SK-N-SH (cell line): Measurements from ENCODE around the gene RAMP3. TPM values are rescaled to one million over a fixed set of nuclear protein-coding genes. Genes with fewer than 3 reads are reported as not detected.

Experiments used
- CTCF ChIA-PET: fragments of 300-600, 350-600 bp; formaldehyde crosslinking; extraction: SDS; loops from one replicate; lab custom pipeline; 2021; lab: Yijun Ruan, JAX
- POLR2A ChIA-PET: fragments of 350-600 bp; sonication (Branson Sonifier 250); formaldehyde crosslinking; extraction: SDS; loops from one replicate; lab custom pipeline; 2020; ENCODE audit warnings: antibody characterized with exemption, inconsistent platforms; lab: Yijun Ruan, JAX
- DNase-seq: peaks from one replicate; pipeline ENCODE4 v3.0.0; 2012
- H2AFZ ChIP-seq: fragments of 200-600 bp; sonication (generic); 2 replicates; pipeline ENCODE4 v1.8.1; 2016; ENCODE audit warnings: antibody characterized with exemption, mild to moderate bottlenecking, low read depth
- H3F3A ChIP-seq: fragments of 200-600 bp; sonication (generic); replicated peaks from 2 replicates; pipeline ENCODE3; 2016; ENCODE audit warnings: antibody characterized with exemption, mild to moderate bottlenecking; ENCODE audit not compliant: insufficient read depth
- H3K27ac ChIP-seq, 2 experiments: fragments of 200-500 bp in 1 of 2; fragments of 200-600 bp in 1 of 2; sonication (Bioruptor generic) in 1 of 2; sonication (generic), shearing (Covaris generic) in 1 of 2; 2 replicates each; pipeline versions ENCODE4 v1.5.1 to v1.6.1; 2014 to 2016; ENCODE audit warnings: low read depth in 2 of 2, inconsistent platforms in 1 of 2, low read length in 1 of 2, mild to moderate bottlenecking in 1 of 2, mixed read lengths in 1 of 2
- H3K27me3 ChIP-seq: fragments of 200-600 bp; sonication (generic), shearing (Covaris generic); 2 replicates; pipeline ENCODE4 v1.6.1; 2016; ENCODE audit warnings: mixed run types; ENCODE audit not compliant: insufficient read depth
- H3K36me3 ChIP-seq, 2 experiments: fragments of 200-500 bp in 1 of 2; fragments of 200-600 bp in 1 of 2; sonication (Bioruptor generic) in 1 of 2; sonication (generic) in 1 of 2; replicated peaks in 1 of 2; 2 replicates each; pipeline versions ENCODE3 to v1.5.1; 2014 to 2016; ENCODE audit warnings: low read length in 1 of 2, mild to moderate bottlenecking in 1 of 2; ENCODE audit not compliant: insufficient read depth in 2 of 2, control insufficient read depth in 1 of 2
- H3K4me1 ChIP-seq, 2 experiments: fragments of 200-500 bp in 1 of 2; fragments of 200-600 bp in 1 of 2; sonication (Bioruptor generic) in 1 of 2; sonication (generic), shearing (Covaris generic) in 1 of 2; 2 replicates each; pipeline versions ENCODE4 v1.5.1 to v1.6.1; 2014 to 2016; ENCODE audit warnings: low read depth in 1 of 2, low read length in 1 of 2, mixed run types in 1 of 2; ENCODE audit not compliant: insufficient read depth in 2 of 2, control insufficient read depth in 1 of 2
- H3K4me2 ChIP-seq: fragments of 200-600 bp; sonication (generic), shearing (Covaris generic); 2 replicates; pipeline ENCODE4 v1.6.1; 2017; ENCODE audit warnings: mixed run types
- H3K4me3 ChIP-seq, 2 experiments: fragments of 200-500 bp in 1 of 2; fragments of 200-600 bp in 1 of 2; sonication (Bioruptor generic) in 1 of 2; sonication (generic), shearing (Covaris generic) in 1 of 2; 2 replicates each; pipeline versions ENCODE4 v1.5.1 to v1.8.1; 2014 to 2016; ENCODE audit warnings: low read depth in 2 of 2, inconsistent platforms in 1 of 2, low read length in 1 of 2, mild to moderate bottlenecking in 1 of 2, mixed read lengths in 1 of 2, moderate library complexity in 1 of 2
- H3K79me2 ChIP-seq: fragments of 200-600 bp; sonication (generic); 2 replicates; pipeline ENCODE4 v1.8.1; 2017; ENCODE audit warnings: mild to moderate bottlenecking; ENCODE audit not compliant: insufficient read depth
- H3K9ac ChIP-seq: fragments of 200-600 bp; sonication (generic); 2 replicates; pipeline ENCODE4 v1.6.1; 2017; ENCODE audit warnings: mixed run types
- H3K9me2 ChIP-seq: fragments of 200-600 bp; sonication (generic); 2 replicates; pipeline ENCODE4 v1.6.1; 2017; ENCODE audit warnings: mixed run types
- H3K9me3 ChIP-seq: fragments of 200-600 bp; sonication (generic); 2 replicates; pipeline ENCODE4 v1.6.1; 2017; ENCODE audit warnings: mixed run types, mild to moderate bottlenecking, moderate library complexity
- H4K20me1 ChIP-seq: fragments of 200-600 bp; sonication (generic); 2 replicates; pipeline ENCODE4 v1.6.1; 2017; ENCODE audit warnings: mild to moderate bottlenecking, mixed run types; ENCODE audit not compliant: insufficient read depth
- FOXM1 ChIP-seq: IDR thresholded peaks from 2 replicates; pipeline ENCODE4 v1.4.0; 2012; ENCODE audit warnings: low read depth, mild to moderate bottlenecking
- GABPA ChIP-seq: IDR thresholded peaks from 2 replicates; pipeline ENCODE4 v1.4.0; 2012; ENCODE audit warnings: low read depth, mild to moderate bottlenecking
- GATA2 ChIP-seq: sonication (generic); formaldehyde crosslinking; IDR thresholded peaks from 2 replicates; pipeline ENCODE4 v1.5.0; 2020; ENCODE audit warnings: mild to moderate bottlenecking, missing genetic modification reagents
- JUND ChIP-seq: IDR thresholded peaks from 2 replicates; pipeline ENCODE4 v1.4.0; 2012
- NRF1 ChIP-seq: IDR thresholded peaks from 2 replicates; pipeline ENCODE4 v1.6.1; 2012; ENCODE audit warnings: low read depth, mild to moderate bottlenecking, low read length
- REST ChIP-seq: IDR thresholded peaks from 2 replicates; pipeline ENCODE4 v1.6.1; 2012; ENCODE audit warnings: mild to moderate bottlenecking, low read depth, low read length, moderate library complexity
- RXRA ChIP-seq: IDR thresholded peaks from 2 replicates; pipeline ENCODE4 v1.4.0; 2012; ENCODE audit warnings: low read depth, mild to moderate bottlenecking, borderline replicate concordance
- YY1 ChIP-seq: IDR thresholded peaks from 2 replicates; pipeline ENCODE4 v1.4.0; 2012; ENCODE audit warnings: low read depth, mild to moderate bottlenecking
- WGBS: methylation state at CpG from one replicate; pipeline ENCODE4 v1.1.6; 2017; ENCODE audit warnings: low lambda C conversion rate; 5-methylcytosine and 5-hydroxymethylcytosine counted together
- polyA plus RNA-seq, 3 experiments: library from polyadenylated mRNA; depleted of rRNA; stranded (reverse); fragments of >200 nt; gene quantifications; 2 replicates each; pipeline ENCODE4 v1.2.3, GENCODE V29; 2012

RAMP3 gene
- polyA plus RNA-seq, 1 of the 3 experiments (the other 2 are of a cell fraction), result not detected

- Histone ChIP-seq H3K4me1 (no peaks in the 10 kb centered on the region; a peak in 1 of 4 replicates), H4K20me1 (no peaks in the 10 kb centered on the region), H3F3A (no peaks in the 10 kb centered on the region), H3K27ac (no peak overlapping the region), H3K36me3 (no peaks in the 10 kb centered on the region), H3K9me3 (no peaks in the 10 kb centered on the region), H3K9ac (no peak overlapping the region), H3K79me2 (no peaks in the 10 kb centered on the region), H3K9me2 (no peaks in the 10 kb centered on the region), H3K4me2 (no peak overlapping the region), H2AFZ (no peak overlapping the region), H3K27me3 (peaks cover 10% of the 10 kb centered on the region; the same call in 1 of the 2 replicates), H3K4me3 (no peak overlapping the region)
- DNase-seq, result no peak
- TF ChIP-seq YY1, result no peak
- TF ChIP-seq NRF1, result no peak
- TF ChIP-seq GABPA, result no peak
- TF ChIP-seq GATA2, result no peak
- TF ChIP-seq FOXM1, result no peak
- TF ChIP-seq REST, result no peak
- no peak for TF ChIP-seq JUND
- POLR2A ChIA-PET, result no interaction called here
- 25% methylated on average over 11 of the region's 11 CpGs for WGBS
- CTCF ChIA-PET, result interaction anchor here (1.3 kb wide), 1 partner anchor 57 kb away, joined by 4 read pairs; no protein-coding TSS in a partner anchor
Measured at GRCh38 chr7:45192621-45193041, 35.0 kb downstream of the RAMP3 start.

- WGBS, result 40% methylated on average over 4 of the region's 4 CpGs
- CTCF ChIA-PET, result interaction anchor here (1.4 kb wide), 1 partner anchor 21 kb away, joined by 5 read pairs; no protein-coding TSS in a partner anchor
- POLR2A ChIA-PET, result no interaction called here
Measured at GRCh38 chr7:45193828-45194227, 36.2 kb downstream of the RAMP3 start.

More at GRCh38 chr7:45193828-45194227, 36.2 kb downstream of the RAMP3 start:
- H3K9ac ChIP-seq, result no peak overlapping the region
- H3K36me3 ChIP-seq, result no peaks in the 10 kb centered on the region
- no peaks in the 10 kb centered on the region for H3K9me2 ChIP-seq
- no peaks in the 10 kb centered on the region for H3K79me2 ChIP-seq
- H3K27me3 ChIP-seq, result peaks cover 10% of the 10 kb centered on the region; the same call in 1 of the 2 replicates
- no peak overlapping the region for H3K4me2 ChIP-seq
- no peaks in the 10 kb centered on the region for H4K20me1 ChIP-seq
- H3K4me3 ChIP-seq, result no peak overlapping the region
- no peak for TF ChIP-seq YY1
- TF ChIP-seq NRF1, result no peak
- no peak for TF ChIP-seq RXRA
- no peak for TF ChIP-seq GABPA
- TF ChIP-seq, all 33 proteins: peak for 0
- H3K9me3 ChIP-seq, result no peaks in the 10 kb centered on the region
- H3F3A ChIP-seq, result no peaks in the 10 kb centered on the region
- DNase-seq, result no peak
- no peaks in the 10 kb centered on the region; a peak in 1 of 4 replicates for H3K4me1 ChIP-seq
- no peak overlapping the region for H3K27ac ChIP-seq
- no peak overlapping the region for H2AFZ ChIP-seq
